GM12891 (cell line): Measurements from ENCODE around the gene KRT71.

ENCODE experiments used
- POLR2A ChIP-seq: IDR thresholded peaks from 2 replicates; pipeline ENCODE4 v1.6.1; 2011; ENCODE audit warnings: low read depth, low read length, control low read depth
- POLR2AphosphoS5 ChIP-seq: IDR thresholded peaks from 2 replicates; pipeline ENCODE4 v1.6.1; 2011; ENCODE audit warnings: low read depth, low read length, control low read depth
- POU2F2 ChIP-seq: IDR thresholded peaks from 2 replicates; pipeline ENCODE4 v1.6.1; 2011; ENCODE audit warnings: low read depth, mild to moderate bottlenecking, control low read depth, low read length, moderate library complexity

- no peak for TF ChIP-seq POLR2A
- TF ChIP-seq POLR2AphosphoS5: no peak
- no peak for TF ChIP-seq POU2F2
Measured at GRCh38 chr12:52515319-52515646, 37.7 kb downstream of the KRT71 start.
